ENCODE results near the gene GALE.
"Not testable (repeated sequence)": the region's sequence is repeated elsewhere in the genome, so short reads cannot be mapped to it uniquely, and the experiment has no call there.

GALE gene

DNA sequence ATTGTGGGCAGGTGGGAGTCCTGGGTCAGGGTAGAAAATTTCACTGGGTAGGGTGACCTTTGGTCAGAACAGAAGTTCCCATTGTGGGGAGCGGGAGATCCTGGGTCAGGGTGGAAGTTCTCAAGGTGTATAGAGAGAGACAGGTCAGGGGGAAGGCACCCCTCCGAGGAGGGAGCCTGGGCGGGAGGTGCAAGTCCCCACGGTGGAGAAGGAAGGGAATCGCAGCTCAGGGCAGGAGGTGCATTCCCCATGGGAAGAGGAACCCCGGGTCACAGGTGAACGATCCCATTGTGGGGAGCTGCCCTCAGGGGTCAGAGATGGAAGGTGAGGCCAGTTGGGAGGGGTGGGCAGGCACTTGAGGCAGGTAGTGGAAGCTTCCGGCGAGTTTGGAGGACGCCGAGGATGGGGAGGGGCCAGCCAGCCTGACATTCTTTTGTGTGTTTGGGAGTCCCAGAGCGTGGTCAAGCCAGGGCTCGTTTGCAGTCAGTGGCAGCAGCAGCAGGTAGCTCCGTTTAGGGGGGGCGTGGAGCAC is 9.0 kb downstream of the GALE start:
- peak; percentile 27 for DNase-seq

DNA sequence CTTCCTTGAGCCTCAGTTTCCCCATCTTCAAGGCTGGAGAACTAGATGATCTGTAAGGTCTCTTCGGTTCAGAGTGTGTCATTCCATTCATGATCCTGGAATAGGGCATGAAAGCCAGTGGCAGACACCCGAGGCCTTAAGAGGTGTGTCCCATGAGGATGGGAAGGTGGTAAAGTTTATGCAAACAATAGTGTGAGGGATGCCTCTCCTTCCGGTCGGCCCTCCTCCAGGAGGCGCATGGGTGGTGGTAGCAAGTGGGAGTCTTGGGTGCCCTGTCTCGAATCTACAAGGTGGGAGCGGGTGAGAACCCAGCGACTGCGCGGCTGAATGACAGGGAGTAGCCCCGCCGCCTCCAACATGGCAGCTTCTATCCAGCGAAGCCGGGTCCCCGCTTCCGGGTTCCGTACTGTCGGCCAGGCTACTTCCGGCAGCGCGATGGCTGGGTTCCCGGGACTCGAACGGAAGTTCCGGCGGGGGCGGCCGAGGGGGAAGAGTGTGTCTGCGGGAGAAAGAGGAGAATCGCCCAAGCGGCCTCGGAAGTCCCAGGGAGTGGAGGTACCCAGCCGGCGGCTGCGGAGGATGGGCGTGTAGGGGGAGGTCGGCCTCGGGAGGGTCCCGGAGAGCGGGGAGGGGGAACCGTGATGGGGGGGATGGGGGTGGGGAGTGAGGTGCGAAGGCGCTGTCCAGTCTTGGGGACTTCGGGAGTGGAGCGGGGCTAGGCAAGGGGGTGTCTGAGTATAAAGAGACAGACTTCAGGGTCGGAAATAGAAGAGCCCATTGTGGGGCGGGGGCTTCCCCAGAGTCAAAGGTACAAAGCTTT is 9.6 kb downstream of the GALE start, which contains the start of gene LYPLA2:
TSS of gene LYPLA2 (plus strand) at position 450 of the 820 bp plus-strand sequence. CDS start 1,538 bp downstream, outside the sequence.
- peak; percentile 89 for DNase-seq

DNA sequence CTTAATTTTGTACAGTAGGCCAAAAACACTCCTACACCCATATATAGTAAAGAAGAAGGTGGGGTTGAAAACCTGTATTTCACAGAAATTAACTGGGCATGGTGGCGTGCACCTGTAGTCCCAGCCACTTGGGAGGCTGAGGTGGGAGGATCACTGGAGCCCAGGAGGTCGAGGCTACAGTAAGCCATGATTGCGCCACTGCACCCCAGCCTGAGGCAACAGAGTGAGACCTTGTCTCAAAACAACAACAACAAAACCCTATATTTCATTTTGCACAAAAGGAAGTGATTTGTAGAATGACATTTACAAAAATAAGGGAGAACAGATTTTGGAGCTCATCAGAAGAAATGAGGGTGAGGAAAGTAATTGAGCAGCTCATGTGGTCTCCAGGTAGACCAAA is 11.9 kb downstream of the GALE start:
- DNase-seq, result no peak

DNA sequence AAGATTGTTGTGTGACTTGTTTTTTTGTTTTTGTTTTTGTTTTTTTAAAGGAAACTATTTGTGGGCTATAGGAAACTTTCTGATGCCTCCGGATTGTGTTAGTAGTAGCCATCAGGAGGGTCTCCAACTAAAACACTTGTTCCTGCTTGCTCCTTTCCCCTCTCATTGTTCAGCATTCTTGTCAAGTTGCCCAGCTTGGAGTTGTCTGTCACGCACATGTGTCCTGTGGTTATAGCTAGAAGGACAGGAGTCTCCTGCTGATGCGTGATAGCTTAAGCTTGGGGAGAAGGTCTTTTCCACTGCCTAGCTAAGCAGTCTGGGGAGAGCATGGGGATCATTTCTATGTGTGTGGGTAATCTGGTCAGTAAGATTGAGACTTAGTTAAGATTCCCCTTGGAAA is 12.9 kb downstream of the GALE start:
- no peak for DNase-seq

DNA sequence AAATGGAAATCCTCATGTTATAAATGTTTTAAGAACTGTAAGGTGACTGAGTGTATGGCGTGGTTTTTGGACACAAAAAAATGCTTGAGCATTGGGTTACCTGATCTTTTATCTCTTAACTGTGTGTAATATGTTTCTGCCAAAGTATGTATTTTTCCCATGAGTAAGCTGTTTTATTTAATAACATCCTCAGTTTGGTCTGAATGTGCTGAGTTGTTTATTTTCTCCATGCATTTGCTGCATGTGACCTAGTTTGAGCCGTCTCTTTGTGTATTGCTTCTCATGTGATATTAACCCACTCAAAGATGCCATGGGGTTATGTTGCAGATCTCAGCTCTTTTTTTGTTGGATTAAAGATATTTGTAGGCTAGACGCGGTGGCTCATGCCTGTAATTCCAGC is 15.7 kb downstream of the GALE start:
- no peak for DNase-seq

DNA sequence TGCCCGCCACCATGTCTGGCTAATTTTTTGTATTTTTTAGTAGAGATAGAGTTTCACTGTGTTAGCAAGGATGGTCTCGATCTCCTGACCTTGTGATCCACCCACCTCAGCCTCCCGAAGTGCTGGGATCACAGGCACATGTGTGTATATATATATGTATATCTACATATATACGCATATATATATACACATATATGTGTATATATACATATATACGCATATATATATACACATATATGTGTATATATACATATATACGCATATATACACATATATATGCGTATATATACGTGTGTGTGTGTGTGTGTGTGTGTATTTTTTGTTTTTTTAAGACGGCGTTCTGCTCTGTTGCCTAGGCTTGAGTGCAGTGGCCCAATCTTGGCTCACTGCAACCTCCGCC is 17.4 kb downstream of the GALE start:
- not testable (repeated sequence) for DNase-seq

DNA sequence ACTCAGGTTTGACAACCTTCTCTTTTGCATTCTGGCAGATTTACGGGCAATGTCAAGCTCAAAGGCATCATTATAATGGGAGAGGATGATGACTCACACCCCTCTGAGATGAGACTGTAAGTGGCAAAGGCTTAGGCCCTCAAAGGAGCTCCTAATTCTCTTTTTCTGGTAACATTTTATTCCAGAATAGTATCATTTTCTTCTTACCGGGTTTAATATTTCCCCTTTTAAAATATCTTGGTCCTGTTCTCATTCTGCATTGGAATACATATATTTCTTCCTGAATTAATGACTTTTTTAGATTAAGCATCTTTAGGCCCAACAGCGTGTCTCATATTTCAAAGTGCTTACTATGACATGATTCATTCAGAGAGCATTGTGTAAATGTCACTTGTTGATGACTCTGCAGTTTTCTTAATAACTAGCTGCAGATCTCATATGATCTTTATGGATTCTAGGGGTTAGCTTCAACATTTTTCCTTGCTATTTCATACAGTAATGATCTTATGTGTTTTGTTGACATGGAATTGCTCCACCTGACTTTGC is 20.7 kb downstream of the GALE start:
- no peak for DNase-seq

DNA sequence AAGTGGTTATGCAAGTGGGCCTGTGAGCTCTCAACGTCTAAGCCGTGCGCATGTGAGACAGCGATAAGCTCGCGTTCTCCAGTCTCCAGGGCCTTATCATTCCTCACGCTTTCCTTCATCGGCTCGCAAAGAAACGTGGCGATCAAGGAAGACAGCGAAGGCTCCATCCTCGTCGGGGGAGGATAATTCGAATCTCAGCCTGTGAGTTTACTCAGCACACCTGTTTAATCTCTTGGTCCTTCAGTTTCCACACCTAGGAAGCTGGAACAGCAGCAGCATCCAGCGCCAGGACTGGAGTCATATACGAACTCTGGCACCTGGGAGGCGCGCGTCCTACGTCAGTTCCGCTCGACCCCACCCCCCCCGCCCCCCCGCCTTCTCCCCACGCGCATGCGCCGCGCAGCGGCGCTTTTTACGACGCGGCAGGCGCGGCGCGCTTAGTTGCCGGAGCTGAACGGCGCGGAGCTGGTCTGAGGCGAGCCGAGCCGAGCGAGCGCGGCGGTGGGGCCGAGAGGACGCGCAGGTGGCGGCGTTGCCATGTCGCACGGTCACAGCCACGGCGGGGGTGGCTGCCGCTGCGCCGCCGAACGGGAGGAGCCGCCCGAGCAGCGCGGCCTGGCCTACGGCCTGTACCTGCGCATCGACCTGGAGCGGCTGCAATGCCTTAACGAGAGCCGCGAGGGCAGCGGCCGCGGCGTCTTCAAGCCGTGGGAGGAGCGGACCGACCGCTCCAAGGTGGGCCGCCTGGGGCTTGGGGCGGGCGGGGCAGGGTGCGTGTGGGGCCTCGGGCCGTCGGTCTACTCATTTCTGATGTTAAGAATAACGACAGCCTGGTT is 22.4 kb downstream of the GALE start, which contains the start of gene PITHD1:
TSS of gene PITHD1 (plus strand) at position 440 of the 836 bp plus-strand sequence. CDS start at position 538, 98 bp downstream.
- DNase-seq, result peak; percentile 81

DNA sequence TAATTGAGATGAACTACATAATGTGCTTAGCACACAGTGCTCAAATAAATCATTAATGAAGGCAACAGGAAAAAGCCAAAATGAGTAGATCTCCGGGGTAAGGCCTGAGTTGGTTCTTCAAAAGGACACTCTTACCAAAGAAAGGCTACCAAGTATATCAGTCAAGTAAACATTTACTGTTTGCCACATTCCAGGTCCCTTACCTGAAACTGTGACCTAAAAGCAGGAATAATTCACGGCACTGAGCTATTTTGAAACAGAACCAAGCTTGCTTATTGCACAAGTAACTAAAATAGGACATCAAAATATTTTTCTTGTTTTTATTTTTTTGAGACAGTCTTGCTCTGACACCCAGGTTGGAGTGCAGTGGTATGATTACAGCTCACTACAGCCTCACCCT is 24.3 kb downstream of the GALE start:
- no peak for DNase-seq

DNA sequence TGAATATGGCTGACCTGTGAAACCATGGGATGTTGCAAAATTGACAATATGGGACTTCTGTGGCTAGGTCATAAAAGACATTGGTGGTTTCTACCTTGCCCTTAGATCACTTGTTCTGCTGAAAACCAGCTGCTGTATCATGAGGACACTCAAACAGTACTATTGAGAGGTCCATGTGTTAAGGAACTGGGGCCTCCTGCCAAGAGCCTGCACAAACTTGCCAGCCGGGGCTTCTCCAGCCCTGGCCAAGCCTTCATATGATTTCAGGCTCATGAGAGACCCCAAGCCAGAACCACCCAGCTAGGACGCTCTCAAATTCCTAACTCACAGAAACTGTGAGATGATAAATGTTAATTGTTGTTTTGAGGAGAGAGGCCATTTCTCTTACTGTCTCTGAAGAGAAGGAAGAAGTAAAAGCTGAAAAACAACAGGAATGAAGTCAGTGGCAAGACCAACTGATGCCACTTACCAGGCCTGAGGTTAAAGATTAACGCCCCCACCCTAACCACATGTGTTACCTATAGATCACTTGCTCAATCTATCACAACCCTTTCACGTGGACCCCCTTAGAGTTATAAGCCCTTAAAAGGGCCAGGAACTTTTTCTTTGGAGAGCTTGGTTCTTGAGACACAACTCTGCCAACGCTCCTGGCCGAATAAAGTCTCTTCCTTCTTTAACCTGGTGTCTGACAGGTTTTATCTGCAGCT is 26.2 kb downstream of the GALE start:
- no peak for DNase-seq

DNA sequence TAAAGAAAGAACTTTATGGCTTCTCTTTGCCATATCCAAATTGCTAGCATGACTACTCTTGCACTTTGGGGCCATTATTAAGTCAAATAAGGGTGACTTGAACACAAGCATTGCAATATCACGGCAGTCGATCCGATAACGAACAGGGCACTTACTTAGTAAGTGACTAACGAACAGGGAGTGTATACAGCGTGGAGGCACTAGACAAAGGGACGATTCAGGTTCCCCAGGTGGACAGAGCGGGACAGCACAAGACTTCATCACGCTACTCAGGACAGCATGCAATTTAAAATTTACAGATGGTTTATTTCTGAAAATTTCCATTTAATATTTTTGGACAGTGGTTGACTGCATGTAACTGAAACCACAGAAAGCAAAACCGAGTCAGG is 27.7 kb downstream of the GALE start:
- no peak for DNase-seq

DNA sequence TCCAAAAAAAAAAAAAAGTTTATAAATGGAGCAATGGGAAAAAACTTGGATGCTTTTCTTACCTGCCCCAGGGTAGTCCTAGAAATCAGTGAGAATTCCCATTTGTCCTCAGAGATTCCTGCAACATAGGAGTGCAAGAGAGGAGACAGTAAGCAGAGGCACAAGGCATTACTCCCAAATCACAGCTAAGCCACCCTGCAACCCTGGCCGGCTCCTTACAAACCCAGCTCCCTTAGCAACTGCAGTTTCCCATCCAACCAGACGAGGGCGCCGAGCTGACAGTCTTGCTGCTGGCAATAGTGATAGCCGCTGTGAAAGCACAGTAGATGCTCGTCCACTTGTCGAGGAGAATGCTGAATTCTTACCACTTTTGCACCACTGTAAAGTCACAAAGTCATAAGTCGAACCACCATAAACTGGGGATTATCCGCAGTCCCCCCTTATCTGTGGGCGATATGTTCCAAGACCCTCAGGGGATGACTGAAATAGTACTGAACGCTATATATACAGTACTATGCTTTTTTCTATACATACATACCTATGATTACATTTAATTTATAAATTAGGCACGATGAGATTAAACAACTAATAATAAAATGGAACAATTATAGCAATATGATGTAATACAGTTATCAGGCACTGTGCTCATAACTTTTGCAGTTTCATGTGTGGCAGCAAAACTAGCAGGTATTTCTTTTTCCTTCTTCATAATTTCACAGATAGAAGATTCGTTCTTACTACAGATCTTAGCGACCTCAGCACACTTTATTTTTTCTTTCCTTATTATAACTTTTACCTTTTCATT is 28.3 kb downstream of the GALE start:
- DNase-seq, result peak; percentile 88

DNA sequence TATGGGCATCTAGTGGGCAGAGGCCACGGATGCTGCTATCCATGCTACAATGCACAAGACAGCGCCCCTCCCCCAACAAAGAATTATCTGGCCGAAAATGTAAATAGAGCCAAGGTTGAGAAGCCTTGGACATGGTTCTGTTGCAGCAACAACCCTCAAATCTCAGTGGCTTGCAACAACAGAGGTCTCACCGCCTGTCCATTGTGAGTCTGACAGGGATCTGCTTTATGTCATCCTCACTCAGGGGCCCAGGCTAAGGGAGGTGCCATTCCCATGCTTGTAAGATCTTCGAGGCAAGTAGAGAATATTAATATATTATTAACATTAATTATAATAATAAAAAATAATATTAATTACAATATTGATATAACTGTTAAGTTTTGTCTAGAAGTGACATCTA is 31.8 kb downstream of the GALE start:
- DNase-seq, result no peak

DNA sequence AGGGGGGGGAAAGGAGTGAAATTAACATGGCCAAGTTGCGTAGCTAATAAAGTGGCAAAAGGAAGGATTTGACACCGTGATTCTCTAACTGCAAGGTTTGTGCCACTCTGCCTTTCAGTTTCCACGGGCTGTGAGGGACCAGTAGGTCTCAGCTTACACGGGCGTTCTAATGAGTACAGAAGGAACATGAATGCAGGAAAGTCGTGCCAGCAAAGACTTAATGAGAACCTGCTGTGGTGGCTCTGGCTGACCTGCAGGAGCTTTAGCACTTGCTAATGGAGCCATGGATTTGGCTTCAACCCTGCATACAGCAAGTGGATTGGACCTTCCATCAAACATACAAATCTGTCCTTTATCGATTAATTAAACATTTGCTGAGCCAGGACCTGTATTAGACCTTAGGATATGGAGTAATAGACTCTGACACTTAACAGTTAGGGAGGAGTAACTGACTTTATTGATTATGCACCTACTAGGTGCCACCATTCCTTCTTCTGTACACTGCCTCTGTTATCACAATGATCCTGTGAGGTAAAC is 37.4 kb downstream of the GALE start:
- DNase-seq, result no peak

DNA sequence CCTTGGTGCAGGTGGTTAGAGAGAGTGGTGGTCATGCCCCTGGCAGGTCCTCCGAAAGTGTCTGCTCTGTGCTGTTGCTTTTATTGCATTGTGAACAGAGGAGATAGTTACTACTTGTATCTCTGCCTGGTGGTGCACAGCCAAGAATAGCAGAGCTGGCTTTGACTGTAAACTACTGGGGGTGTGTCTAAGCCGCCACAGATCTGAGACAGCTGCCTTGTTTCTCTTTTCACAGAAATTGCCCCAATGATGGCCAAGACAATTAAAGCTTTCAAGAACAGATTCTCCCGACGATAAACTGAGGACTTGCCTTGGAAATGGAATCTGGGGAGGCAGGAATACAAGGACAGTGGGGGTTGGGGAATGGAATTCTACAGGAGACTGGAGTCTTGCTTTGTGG is 41.3 kb downstream of the GALE start:
- DNase-seq, result no peak

DNA sequence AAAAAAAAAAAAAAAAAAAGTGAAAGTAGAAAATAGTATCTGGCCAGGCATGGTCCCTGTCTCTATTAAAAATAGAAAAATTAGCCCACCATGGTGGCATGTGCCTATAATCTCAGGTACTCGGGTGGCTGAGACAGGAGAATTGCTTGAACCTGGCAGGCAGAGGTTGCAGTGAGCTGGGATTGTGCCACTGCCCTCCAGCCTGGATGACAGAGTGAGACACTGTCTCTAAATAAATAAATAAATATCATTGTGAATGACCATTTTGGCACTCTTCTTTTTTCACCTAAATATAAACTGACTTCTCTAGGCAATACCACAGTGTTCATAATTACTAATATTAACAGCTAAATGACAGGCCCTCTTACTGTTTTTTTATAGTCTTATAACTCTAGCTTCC is 42.7 kb downstream of the GALE start:
- DNase-seq, result no peak

DNA sequence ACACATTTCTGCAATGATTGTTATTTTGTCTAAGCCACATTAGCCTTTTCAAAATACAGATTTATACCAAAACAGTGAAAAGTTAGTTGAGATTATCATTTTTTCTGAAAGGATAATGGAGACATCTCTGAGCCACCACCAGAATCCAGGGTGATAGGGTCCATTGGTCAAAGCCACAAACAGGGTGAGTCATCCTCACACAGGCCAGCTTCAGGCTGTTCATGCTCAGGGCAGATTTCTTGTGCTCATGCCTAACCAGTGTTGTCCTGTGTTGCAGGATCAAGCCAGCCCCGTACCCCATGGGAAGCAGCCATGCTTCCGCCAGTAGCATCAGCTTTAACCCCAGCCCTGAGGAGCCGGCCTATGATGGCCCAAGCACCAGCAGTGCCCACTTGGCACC is 43.9 kb downstream of the GALE start:
- DNase-seq, result no peak

DNA sequence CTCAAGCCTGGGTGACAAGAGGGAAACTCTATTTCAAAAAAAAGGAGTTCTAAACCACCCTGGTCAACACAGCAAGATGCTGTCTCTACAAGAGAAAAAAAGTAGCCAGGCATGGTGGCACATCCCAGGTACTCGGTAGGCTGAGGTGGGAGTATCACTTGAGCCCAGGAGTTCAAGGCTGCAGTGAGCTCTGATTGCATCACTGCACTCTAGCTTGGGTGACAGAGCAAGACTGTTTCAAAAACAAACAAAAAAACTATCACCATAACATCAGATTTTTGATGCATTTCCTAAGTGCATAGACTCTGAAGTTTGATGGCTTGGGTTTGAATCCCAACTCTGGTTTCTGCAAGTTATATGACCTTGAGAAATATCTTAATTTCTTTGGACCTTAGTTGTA is 47.6 kb downstream of the GALE start:
- DNase-seq, result no peak

DNA sequence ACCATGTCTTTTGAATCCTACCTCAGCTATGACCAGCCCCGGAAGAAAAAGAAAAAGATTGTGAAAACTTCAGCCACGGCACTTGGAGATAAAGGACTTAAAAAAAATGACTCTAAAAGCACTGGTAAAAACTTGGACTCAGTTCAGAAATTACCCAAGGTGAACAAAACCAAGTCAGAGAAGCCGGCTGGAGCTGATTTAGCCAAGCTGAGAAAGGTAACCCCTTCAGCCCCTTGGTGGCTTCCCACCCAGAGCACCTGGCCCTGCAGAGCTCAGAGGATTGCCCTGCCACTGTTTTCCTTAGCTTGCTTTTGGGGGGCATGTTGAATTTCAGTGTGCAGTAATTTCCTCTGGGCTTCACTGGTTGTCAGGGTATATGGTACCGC is 48.7 kb downstream of the GALE start:
- no peak for DNase-seq

DNA sequence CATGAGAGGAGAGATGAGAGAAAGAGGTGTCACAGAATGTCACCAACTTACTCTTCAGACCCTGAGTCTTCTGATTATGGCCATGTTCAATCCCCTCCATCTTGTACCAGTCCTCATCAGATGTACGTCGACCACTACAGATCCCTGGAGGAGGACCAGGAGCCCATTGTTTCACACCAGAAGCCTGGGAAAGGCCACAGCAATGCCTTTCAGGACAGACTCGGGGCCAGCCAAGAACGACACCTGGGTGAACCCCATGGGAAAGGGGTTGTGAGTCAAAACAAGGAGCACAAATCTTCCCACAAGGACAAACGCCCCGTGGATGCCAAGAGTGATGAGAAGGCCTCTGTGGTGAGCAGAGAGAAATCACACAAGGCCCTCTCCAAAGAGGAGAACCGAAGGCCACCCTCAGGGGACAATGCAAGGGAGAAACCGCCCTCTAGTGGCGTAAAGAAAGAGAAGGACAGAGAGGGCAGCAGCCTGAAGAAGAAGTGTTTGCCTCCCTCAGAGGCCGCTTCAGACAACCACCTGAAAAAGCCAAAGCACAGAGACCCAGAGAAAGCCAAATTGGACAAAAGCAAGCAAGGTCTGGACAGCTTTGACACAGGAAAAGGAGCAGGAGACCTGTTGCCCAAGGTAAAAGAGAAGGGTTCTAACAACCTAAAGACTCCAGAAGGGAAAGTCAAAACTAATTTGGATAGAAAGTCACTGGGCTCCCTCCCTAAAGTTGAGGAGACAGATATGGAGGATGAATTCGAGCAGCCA is 49.3 kb downstream of the GALE start:
- peak; percentile 27 for DNase-seq

DNA sequence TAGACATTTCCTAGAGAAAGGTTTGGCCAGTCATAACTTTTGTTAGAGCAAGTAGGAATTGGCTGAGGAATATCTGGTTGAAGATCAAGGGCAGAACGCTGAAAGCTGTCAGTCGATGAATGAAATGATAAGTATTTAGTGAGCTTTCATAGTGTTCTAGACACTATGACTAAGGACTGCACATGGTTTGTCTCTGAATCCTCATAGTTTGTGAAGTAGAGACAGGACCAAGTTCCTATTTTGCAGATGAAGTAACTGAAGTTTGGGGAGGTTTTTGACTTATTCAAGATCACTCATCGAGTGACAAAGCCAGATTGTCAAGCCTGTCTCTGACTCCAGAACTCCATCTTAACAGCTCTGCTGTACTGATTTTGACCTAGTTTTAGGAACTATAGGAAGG is 52.5 kb downstream of the GALE start:
- no peak for DNase-seq

All from activated naive CD4-positive, alpha-beta T cell treated with Interleukin-2 at 50 U/mL for 16 hours (primary cell).